Measurements from ENCODE around the gene PXK.
"Not testable (repeated sequence)": the region's sequence is repeated elsewhere in the genome, so short reads cannot be mapped to it uniquely, and the experiment has no call there.

Gene PXK

GRCh38 chr3:58323529-58324390, 8.9 kb upstream of the PXK start:
- DNase-seq = no peak

- no peak for DNase-seq
Measured at GRCh38 chr3:58324391-58325390, 8.0 kb upstream of the PXK start.

- no peak for DNase-seq
Measured at GRCh38 chr3:58325525-58325992, 7.1 kb upstream of the PXK start.

GRCh38 chr3:58326267-58326900, 6.3 kb upstream of the PXK start:
- DNase-seq = no peak

GRCh38 chr3:58329150-58329921, 3.4 kb upstream of the PXK start:
- no peak for DNase-seq

GRCh38 chr3:58329922-58330413, 2.7 kb upstream of the PXK start:
- no peak for DNase-seq

GRCh38 chr3:58331593-58332152, 1.0 kb upstream of the PXK start:
- DNase-seq = no peak

- DNase-seq = no peak
Measured at GRCh38 chr3:58333206-58334012, 717 bp downstream of the PXK start.

DNA sequence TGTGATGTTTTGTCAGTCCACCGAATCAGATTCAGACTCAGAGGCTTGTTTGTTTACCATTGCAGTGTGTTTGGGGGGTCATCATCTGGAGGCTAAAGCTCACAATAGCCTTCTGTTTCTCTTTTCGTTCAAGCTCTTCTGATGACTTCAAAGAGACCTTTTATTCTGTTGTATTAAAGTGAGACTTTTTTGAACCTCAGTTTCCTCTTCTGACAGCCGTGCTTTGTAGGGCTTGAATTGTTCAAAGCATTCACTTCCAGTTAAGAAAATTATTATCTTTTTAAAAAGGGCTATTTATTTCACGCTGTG, 1.3 kb downstream of the PXK start:
- no peak for DNase-seq

DNA sequence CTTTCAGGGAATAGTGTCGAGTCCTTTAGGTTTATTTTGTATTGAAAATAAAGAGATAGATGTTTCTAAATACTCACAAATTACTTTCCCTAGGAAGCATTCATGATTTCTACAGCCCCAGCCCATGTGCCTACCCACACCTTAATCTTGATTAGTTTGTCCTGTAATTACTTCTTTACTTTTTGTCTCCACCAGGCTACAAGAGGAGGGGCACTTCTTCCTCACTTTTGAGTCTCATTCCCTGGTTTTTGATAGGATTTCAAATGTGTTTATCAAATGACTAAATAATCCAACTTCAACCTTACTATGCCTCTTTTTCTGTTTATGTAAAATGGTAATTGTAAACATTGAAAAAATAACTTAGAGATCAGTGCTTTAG, 1.8 kb downstream of the PXK start:
- DNase-seq = no peak

GRCh38 chr3:58335652-58335947, 2.9 kb downstream of the PXK start:
- DNase-seq = no peak

DNA sequence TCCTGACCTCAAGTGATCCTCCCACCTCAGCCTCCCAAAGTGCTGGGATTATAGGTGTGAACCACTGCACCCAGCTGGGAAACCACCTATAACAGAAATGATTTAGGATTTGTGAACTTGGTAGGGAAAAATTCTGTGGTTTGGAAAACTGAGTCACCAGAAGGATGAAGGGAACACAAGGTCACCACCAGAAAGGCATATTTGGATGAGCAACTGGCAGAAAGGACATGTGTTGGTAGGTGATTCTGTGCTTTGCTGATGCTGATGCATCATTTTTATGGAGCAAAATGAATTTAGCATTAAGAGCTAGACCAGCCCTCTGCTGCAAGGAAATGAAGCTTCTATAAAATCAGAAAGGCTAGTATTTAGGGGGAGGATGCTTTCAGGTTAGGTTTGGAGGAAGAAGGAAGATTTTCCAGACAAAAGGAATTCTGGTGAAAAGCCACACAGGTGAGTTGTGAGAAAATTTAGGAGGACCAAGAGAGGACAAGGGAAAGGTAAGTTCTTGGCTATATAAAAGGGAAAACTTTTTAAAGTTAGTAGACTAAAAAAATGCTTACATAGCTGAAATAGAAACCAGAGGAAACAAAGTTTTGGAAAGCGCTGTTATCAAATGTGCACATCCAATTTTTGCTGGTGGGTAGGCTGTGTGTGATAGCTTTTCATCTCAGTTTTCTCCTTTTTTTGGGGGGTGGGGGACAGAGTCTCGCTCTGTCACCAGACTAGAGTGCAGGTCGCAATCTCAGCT, 3.6 kb downstream of the PXK start:
- DNase-seq = no peak

DNA sequence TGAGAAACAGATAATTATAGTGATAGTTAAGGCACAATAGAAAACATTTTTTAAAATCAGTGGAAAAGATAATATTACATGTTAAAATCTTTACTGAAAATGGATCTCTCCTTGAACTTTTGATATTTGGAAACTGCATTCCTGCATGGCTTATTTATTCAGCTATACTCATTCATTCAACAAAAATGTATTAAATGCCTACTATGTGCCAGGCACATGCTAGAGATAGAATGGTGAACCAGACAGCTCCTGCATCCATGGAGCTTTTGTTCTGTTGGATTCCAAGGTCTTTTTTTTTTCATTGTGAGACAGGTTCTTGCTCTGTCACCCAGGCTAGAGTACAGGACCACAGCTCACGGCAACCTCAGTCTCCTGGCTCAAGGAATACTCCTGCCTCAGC, 4.5 kb downstream of the PXK start:
- DNase-seq = no peak

- DNase-seq = not testable (repeated sequence)
Measured at GRCh38 chr3:58339146-58339545, 6.5 kb downstream of the PXK start.

DNA sequence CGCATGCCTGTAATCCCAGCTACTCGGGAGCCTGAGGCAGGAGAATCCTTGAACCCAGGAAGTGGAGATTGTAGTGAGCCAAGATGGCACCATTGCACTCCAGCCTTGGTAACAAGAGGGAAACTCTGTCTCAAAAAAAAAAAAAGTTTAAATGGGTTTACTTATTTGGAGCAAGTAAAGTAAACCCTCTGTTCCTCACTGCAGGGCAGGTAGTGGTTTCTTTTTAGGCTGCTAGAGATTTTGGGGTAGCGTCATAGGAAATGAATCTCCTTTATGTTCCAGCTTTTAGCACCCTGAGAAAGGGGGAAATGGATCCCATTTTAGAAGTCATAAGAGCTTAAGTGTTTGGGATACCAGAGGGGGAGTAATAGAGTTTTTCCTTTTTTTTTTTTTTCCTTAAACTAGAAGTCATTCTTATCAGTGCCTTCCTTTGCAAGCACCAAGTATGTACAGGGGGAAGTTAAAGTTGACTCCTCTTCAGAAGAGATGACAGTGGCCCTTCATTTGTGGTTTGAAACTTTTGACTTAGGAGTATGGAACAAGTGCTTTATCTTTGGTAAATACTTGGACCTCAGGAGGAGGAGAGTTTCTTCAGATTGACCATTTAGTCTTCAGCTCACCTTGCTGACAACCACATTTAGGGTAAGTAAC, 8.0 kb downstream of the PXK start:
- no peak for DNase-seq

DNA sequence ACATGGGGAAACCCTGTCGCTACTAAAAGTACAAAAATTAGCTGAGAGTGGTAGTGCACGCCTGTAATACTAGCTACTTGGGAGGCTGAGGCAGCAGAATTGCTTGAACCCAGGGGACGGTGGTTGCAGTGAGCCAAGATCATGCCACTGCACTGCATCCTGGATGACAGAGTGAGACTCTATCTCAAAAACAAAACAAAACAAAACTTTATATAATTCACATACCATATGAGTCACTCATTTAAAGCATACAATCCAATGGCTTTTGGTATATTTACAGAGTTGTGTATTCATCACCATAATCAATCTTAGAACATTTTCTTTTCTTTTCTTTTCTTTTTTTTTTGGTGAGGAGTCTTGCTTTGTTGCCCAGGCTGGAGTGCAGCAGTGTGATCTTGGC, 8.7 kb downstream of the PXK start:
- DNase-seq = no peak

DNA sequence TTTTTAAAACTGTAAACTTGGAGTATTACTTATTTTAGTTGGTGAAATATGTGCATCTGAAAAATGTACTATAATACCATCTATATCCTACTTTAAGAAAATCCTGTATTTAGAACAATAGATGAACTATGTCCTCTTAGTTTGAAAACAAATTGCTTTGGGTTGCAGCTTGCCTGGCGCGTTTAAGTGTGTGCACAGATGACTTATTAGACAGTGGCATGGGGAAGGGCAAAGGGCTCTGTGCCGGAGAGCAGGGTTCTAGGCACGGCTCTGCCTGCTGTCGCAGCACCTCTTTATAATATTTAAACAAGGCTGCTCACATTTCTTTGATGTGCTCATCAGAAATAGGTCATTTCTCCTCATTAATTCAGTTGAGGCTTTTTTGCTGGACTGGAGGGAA, 10.0 kb downstream of the PXK start:
- DNase-seq = no peak

DNA sequence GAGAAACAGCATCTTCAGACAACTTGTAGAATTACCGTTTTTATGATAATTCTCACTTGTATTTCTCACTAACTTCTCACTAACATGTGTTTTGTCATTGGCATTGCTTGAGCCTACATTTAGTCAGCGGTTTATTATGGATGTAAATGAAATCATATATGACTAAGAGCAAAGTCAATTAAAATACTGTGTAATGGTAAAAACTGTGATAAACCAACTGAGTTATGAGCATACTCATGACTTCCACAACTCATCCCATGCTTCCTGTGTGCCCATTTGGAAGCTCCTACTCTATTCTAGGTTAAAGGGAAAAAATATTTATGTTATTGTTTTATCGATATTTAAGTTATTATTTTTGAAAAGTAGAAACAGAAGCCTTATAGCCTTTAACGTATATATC, 12.8 kb downstream of the PXK start:
- no peak for DNase-seq

GRCh38 chr3:58346368-58346767, 13.7 kb downstream of the PXK start:
- no peak for DNase-seq

GRCh38 chr3:58347984-58348383, 15.3 kb downstream of the PXK start:
- no peak for DNase-seq
